ENCODE measurements around the gene P3H4.

DNA sequence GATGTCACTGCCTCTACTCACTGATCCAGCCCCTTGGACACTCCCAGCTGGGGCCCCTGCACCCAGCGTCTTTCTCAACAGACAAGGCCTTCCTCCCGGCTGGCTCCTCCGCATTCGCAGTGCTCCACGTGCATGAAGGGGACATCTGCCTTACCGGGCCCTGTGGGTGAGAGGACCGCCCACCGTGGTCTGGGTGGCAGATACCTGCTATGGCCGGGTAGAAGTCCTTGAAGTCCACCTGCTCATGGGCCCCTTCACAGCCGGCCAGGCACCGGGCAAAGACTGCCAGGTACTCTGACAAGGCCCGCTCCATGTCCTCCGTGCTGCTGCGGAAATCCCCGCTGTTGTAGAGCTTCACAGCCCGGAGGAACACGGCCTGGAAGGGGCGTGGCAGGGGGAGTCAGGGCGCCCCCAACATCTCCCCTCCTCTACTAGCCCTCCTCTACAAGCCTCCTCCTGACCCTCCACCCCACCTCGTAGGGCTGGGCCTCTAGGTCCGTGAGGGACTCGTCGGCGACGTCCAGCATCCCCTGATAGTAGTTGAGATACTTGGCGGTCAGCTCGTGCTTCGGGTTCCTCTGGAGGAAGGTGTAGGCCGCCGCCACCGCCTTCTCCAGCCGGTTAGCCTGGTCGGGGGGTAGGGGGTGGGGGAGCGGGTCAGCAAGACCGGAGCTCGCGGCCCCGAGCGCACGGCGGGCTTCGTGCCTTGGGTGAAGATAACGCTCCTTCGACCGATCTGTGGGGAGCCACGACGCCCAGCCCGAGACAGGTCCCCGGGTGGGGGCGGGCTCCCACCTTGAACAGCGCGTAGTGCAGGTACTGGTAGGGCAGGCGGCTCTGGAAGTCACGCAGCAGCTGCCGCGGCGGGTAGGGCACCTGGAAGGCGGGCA is 845 bp downstream of the P3H4 start:
- TF ChIP-seq, protein P1, sequence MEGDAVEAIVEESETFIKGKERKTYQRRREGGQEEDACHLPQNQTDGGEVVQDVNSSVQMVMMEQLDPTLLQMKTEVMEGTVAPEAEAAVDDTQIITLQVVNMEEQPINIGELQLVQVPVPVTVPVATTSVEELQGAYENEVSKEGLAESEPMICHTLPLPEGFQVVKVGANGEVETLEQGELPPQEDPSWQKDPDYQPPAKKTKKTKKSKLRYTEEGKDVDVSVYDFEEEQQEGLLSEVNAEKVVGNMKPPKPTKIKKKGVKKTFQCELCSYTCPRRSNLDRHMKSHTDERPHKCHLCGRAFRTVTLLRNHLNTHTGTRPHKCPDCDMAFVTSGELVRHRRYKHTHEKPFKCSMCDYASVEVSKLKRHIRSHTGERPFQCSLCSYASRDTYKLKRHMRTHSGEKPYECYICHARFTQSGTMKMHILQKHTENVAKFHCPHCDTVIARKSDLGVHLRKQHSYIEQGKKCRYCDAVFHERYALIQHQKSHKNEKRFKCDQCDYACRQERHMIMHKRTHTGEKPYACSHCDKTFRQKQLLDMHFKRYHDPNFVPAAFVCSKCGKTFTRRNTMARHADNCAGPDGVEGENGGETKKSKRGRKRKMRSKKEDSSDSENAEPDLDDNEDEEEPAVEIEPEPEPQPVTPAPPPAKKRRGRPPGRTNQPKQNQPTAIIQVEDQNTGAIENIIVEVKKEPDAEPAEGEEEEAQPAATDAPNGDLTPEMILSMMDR (IDR thresholded peaks at IDR 0.05) = no peak
- TF ChIP-seq POLR2A (IDR thresholded peaks at IDR 0.05) = no peak
